ENCODE measurements around the gene KCNF1.

Gene KCNF1

GRCh38 chr2:10884574-10884975 is 27.2 kb upstream of the KCNF1 start:
- H3K9me3 ChIP-seq (replicated peaks in 1 of 2; ENCODE audit: control insufficient read depth in 2 of 2, insufficient read depth in 1 of 2, low read depth in 1 of 2, low read length in 2 of 2): no peaks in the 10 kb centered on the region
- no peaks in the 10 kb centered on the region for H3K36me3 ChIP-seq (replicated peaks in 1 of 2; ENCODE audit: control insufficient read depth in 2 of 2, insufficient read depth in 2 of 2, low read length in 2 of 2)
- H2BK120ac ChIP-seq (ENCODE audit: low read depth, low read length): no peak overlapping the region
- no peak overlapping the region for H2BK5ac ChIP-seq (ENCODE audit: low read length)
- no peaks in the 10 kb centered on the region for H3K27me3 ChIP-seq (ENCODE audit: control insufficient read depth in 3 of 3, insufficient read depth in 3 of 3, low read depth in 1 of 3, low read length in 3 of 3)
- H3K23ac ChIP-seq (ENCODE audit: low read depth, low read length, poor library complexity): no peak overlapping the region
- no peak for DNase-seq (ENCODE audit: low spot score)
- no peak overlapping the region for H4K8ac ChIP-seq (ENCODE audit: low read depth, low read length)
- peak overlapping the region; percentile 25 for H3K9ac ChIP-seq (ENCODE audit: low read depth, low read length, poor library complexity)
- whole genome bisulfite sequencing, 2 donors (ENCODE audit: extremely low coverage in 2 of 2, insufficient read length in 2 of 2, insufficient replicate concordance in 1 of 2): no CpG with 5 or more reads among the region's 5 CpGs
- peaks cover 17 to 24% of the 10 kb centered on the region in 2 donors for H3K4me1 ChIP-seq (ENCODE audit: control insufficient read depth in 2 of 2, insufficient read depth in 1 of 2, low read depth in 1 of 2, low read length in 2 of 2)
- no peak overlapping the region for H2AK5ac ChIP-seq (ENCODE audit: low read depth, low read length)
- no peak overlapping the region for H4K91ac ChIP-seq (ENCODE audit: low read depth, low read length, poor library complexity)
- H3K4me2 ChIP-seq (ENCODE audit: insufficient read depth, low read length, poor library complexity, severe bottlenecking): no peak overlapping the region
- no peak overlapping the region for H2BK12ac ChIP-seq (ENCODE audit: low read length)
- H2AFZ ChIP-seq (ENCODE audit: low read length): peak overlapping the region; percentile 83
- H3K4me3 ChIP-seq (ENCODE audit: low read length in 2 of 2): peak overlapping the region in 1 of 2 donors; percentile 25
- no peak overlapping the region for H3K27ac ChIP-seq (replicated peaks; ENCODE audit: low read length)
- H3K4ac ChIP-seq (ENCODE audit: low read length): no peak overlapping the region
- no peak overlapping the region for H2BK15ac ChIP-seq (ENCODE audit: low read length)
- H3K14ac ChIP-seq (ENCODE audit: low read length): no peak overlapping the region
- no peaks in the 10 kb centered on the region for H3K79me1 ChIP-seq (ENCODE audit: low read depth, low read length)
- H3K18ac ChIP-seq (ENCODE audit: low read length): no peak overlapping the region

- Histone ChIP-seq H3K27me3 (ENCODE audit: control insufficient read depth in 3 of 3, insufficient read depth in 3 of 3, low read depth in 1 of 3, low read length in 3 of 3) (no peaks in the 10 kb centered on the region), H3K4ac (ENCODE audit: low read length) (no peak overlapping the region), H2BK15ac (ENCODE audit: low read length) (no peak overlapping the region), H2BK120ac (ENCODE audit: low read depth, low read length) (no peak overlapping the region), H4K8ac (ENCODE audit: low read depth, low read length) (no peak overlapping the region), H3K79me1 (ENCODE audit: low read depth, low read length) (no peaks in the 10 kb centered on the region), H2BK5ac (ENCODE audit: low read length) (no peak overlapping the region), H4K91ac (ENCODE audit: low read depth, low read length, poor library complexity) (no peak overlapping the region), H3K27ac (replicated peaks; ENCODE audit: low read length) (no peak overlapping the region), H3K9ac (ENCODE audit: low read depth, low read length, poor library complexity) (no peak overlapping the region), H3K4me3 (ENCODE audit: low read length in 2 of 2) (no peak overlapping the region), H3K36me3 (replicated peaks in 1 of 2; ENCODE audit: control insufficient read depth in 2 of 2, insufficient read depth in 2 of 2, low read length in 2 of 2) (no peaks in the 10 kb centered on the region), H3K14ac (ENCODE audit: low read length) (no peak overlapping the region), H3K9me3 (replicated peaks in 1 of 2; ENCODE audit: control insufficient read depth in 2 of 2, insufficient read depth in 1 of 2, low read depth in 1 of 2, low read length in 2 of 2) (no peaks in the 10 kb centered on the region), H2AK5ac (ENCODE audit: low read depth, low read length) (no peak overlapping the region), H3K4me2 (ENCODE audit: insufficient read depth, low read length, poor library complexity, severe bottlenecking) (no peak overlapping the region), H2AFZ (ENCODE audit: low read length) (peak overlapping the region; percentile 83), H3K18ac (ENCODE audit: low read length) (no peak overlapping the region), H3K4me1 (ENCODE audit: control insufficient read depth in 2 of 2, insufficient read depth in 1 of 2, low read depth in 1 of 2, low read length in 2 of 2) (peaks cover 17 to 24% of the 10 kb centered on the region in 2 donors), H3K23ac (ENCODE audit: low read depth, low read length, poor library complexity) (no peak overlapping the region), H2BK12ac (ENCODE audit: low read length) (no peak overlapping the region)
- DNase-seq (ENCODE audit: low spot score): no peak
- no CpG with 5 or more reads among the region's 6 CpGs for WGBS, 2 donors (ENCODE audit: extremely low coverage in 2 of 2, insufficient read length in 2 of 2, insufficient replicate concordance in 1 of 2)
These were observed 26.5 kb upstream of the KCNF1 start for GRCh38 chr2:10885094-10885860.

GRCh38 chr2:10887476-10887875 is 24.3 kb upstream of the KCNF1 start:
- Histone ChIP-seq H3K4me2 (ENCODE audit: insufficient read depth, low read length, poor library complexity, severe bottlenecking) (no peak overlapping the region), H3K4me3 (ENCODE audit: low read length in 2 of 2) (no peak overlapping the region)

GRCh38 chr2:10889651-10890215 is 22.0 kb upstream of the KCNF1 start:
- Histone ChIP-seq H3K27me3 (ENCODE audit: control insufficient read depth in 3 of 3, insufficient read depth in 3 of 3, low read depth in 1 of 3, low read length in 3 of 3) (peaks cover 0 to 4% (median 0%) of the 10 kb centered on the region in 3 experiments), H3K4me2 (ENCODE audit: insufficient read depth, low read length, poor library complexity, severe bottlenecking) (no peak overlapping the region), H3K4me3 (ENCODE audit: low read length in 2 of 2) (no peak overlapping the region), H3K4me1 (ENCODE audit: control insufficient read depth in 2 of 2, insufficient read depth in 1 of 2, low read depth in 1 of 2, low read length in 2 of 2) (peaks cover 8 to 18% of the 10 kb centered on the region in 2 donors), H3K9ac (ENCODE audit: low read depth, low read length, poor library complexity) (no peak overlapping the region), H2AFZ (ENCODE audit: low read length) (no peak overlapping the region), H2BK12ac (ENCODE audit: low read length) (peak overlapping the region; percentile 87), H3K27ac (replicated peaks; ENCODE audit: low read length) (no peak overlapping the region), H2BK120ac (ENCODE audit: low read depth, low read length) (no peak overlapping the region), H3K9me3 (replicated peaks in 1 of 2; ENCODE audit: control insufficient read depth in 2 of 2, insufficient read depth in 1 of 2, low read depth in 1 of 2, low read length in 2 of 2) (no peaks in the 10 kb centered on the region), H3K36me3 (replicated peaks in 1 of 2; ENCODE audit: control insufficient read depth in 2 of 2, insufficient read depth in 2 of 2, low read length in 2 of 2) (no peaks in the 10 kb centered on the region), H3K23ac (ENCODE audit: low read depth, low read length, poor library complexity) (no peak overlapping the region), H3K14ac (ENCODE audit: low read length) (no peak overlapping the region), H2BK15ac (ENCODE audit: low read length) (no peak overlapping the region), H3K4ac (ENCODE audit: low read length) (no peak overlapping the region), H3K79me1 (ENCODE audit: low read depth, low read length) (no peaks in the 10 kb centered on the region), H2AK5ac (ENCODE audit: low read depth, low read length) (no peak overlapping the region), H2BK5ac (ENCODE audit: low read length) (no peak overlapping the region), H4K91ac (ENCODE audit: low read depth, low read length, poor library complexity) (no peak overlapping the region), H4K8ac (ENCODE audit: low read depth, low read length) (no peak overlapping the region), H3K18ac (ENCODE audit: low read length) (peak overlapping the region; percentile 79)
- WGBS, 2 donors (ENCODE audit: extremely low coverage in 2 of 2, insufficient read length in 2 of 2, insufficient replicate concordance in 1 of 2): no CpG with 5 or more reads among the region's 9 CpGs
- no peak for DNase-seq (ENCODE audit: low spot score)

More at GRCh38 chr2:10887476-10887875, 24.3 kb upstream of the KCNF1 start:
- H2AK5ac ChIP-seq (ENCODE audit: low read depth, low read length): no peak overlapping the region
- no peak overlapping the region for H2BK5ac ChIP-seq (ENCODE audit: low read length)
- no peaks in the 10 kb centered on the region for H3K36me3 ChIP-seq (replicated peaks in 1 of 2; ENCODE audit: control insufficient read depth in 2 of 2, insufficient read depth in 2 of 2, low read length in 2 of 2)
- H4K8ac ChIP-seq (ENCODE audit: low read depth, low read length): no peak overlapping the region
- no peaks in the 10 kb centered on the region for H3K9me3 ChIP-seq (replicated peaks in 1 of 2; ENCODE audit: control insufficient read depth in 2 of 2, insufficient read depth in 1 of 2, low read depth in 1 of 2, low read length in 2 of 2)
- H2BK15ac ChIP-seq (ENCODE audit: low read length): no peak overlapping the region
- no peak overlapping the region for H3K9ac ChIP-seq (ENCODE audit: low read depth, low read length, poor library complexity)
- no peak overlapping the region for H4K91ac ChIP-seq (ENCODE audit: low read depth, low read length, poor library complexity)
- H3K27ac ChIP-seq (replicated peaks; ENCODE audit: low read length): no peak overlapping the region
- no peak overlapping the region for H2BK120ac ChIP-seq (ENCODE audit: low read depth, low read length)
- no peak overlapping the region for H2BK12ac ChIP-seq (ENCODE audit: low read length)
- H3K27me3 ChIP-seq (ENCODE audit: control insufficient read depth in 3 of 3, insufficient read depth in 3 of 3, low read depth in 1 of 3, low read length in 3 of 3): peaks cover 0 to 4% (median 0%) of the 10 kb centered on the region in 3 experiments
- H3K23ac ChIP-seq (ENCODE audit: low read depth, low read length, poor library complexity): no peak overlapping the region
- no CpG with 5 or more reads among the region's 3 CpGs for WGBS, 2 donors (ENCODE audit: extremely low coverage in 2 of 2, insufficient read length in 2 of 2, insufficient replicate concordance in 1 of 2)
- H2AFZ ChIP-seq (ENCODE audit: low read length): no peak overlapping the region
- H3K4ac ChIP-seq (ENCODE audit: low read length): no peak overlapping the region
- H3K18ac ChIP-seq (ENCODE audit: low read length): no peak overlapping the region
- H3K14ac ChIP-seq (ENCODE audit: low read length): no peak overlapping the region
- H3K79me1 ChIP-seq (ENCODE audit: low read depth, low read length): no peaks in the 10 kb centered on the region
- H3K4me1 ChIP-seq (ENCODE audit: control insufficient read depth in 2 of 2, insufficient read depth in 1 of 2, low read depth in 1 of 2, low read length in 2 of 2): peaks cover 17 to 24% of the 10 kb centered on the region in 2 donors
- DNase-seq (ENCODE audit: low spot score): no peak
